GM21723 (cell line): ENCODE measurements around the gene ADAMTS13.

Source experiments
- ATAC-seq: cut with Tn5 transposase; IDR thresholded peaks from one replicate; pipeline ENCODE4 v1.9.1; 2021; ENCODE audit warnings: mild to moderate bottlenecking, moderate library complexity; ENCODE audit not compliant: unreplicated experiment

ADAMTS13 gene

DNA sequence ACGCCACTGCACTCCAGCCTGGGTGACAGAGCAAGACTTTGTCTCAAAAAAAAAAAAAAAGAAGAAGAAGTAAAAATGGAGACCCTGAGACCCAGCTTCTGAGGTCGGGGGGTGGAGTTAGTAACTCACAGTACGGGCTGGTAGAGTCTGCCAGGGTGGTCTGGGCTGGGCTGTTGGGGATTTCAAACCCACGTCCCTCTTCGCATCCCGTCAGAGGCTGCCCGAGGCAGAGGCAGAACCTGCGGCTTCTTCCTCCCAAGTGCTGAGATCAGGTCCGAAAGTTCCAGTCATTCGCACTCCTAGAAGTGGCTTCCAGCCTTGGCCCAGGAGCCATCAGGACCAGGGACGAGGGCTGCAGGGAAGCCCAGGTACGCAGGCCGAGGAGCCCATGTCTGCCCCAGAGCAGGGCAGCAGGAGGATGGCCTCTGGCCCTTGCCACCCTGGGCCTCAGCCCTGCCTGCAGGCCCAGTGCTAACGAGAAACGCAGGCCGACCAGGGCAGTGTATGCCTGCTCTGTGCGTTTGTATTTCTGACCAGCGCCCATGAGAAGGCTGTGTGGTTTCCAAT lies 66.6 kb downstream of the ADAMTS13 start:
- ATAC-seq = no peak

DNA sequence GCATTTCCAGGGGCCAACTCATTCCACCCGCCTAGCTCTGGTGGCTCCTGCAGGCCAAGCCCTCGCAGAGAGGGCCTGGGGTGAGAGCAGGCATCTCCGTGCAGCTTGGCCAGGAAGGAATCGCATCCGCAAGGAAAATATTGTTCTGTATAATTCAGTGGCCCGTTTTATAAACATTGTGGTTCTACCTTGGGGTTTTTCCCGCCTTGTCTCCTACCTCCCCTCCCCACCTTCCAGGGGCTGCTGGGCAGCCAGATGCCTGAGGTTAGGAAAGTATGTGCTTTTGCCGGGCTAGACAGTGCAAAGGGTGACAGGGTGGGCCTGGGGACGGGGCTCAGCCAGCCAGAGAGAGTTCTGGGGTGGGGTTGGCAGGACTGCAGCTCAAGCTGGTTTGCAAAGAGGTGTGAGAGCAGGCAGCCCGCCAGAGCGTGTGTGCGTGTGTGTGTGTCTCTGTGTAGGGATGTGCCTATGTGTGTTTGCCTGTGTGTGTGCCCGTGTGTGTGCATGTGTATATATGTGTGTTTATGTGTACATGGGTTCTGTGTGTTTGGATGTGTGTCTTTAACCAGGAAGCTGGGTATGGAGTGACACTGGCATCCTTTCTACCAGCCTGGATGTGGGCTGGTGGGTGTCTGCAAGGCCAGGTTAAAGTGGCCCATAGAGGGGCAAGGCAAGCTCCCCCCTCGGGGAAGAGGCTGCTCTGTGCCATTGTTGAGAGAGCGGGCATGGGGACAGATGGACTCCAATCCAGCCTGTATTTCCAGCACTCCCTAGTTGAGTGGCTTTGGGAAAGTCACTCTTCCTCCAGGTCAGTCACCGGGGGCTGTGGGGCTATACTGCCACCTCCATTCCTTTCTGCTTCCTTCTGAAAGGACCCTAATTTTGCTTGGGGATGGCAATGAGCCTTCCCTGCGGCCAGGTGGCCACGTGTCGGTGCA lies 67.4 kb downstream of the ADAMTS13 start:
- ATAC-seq = no peak

DNA sequence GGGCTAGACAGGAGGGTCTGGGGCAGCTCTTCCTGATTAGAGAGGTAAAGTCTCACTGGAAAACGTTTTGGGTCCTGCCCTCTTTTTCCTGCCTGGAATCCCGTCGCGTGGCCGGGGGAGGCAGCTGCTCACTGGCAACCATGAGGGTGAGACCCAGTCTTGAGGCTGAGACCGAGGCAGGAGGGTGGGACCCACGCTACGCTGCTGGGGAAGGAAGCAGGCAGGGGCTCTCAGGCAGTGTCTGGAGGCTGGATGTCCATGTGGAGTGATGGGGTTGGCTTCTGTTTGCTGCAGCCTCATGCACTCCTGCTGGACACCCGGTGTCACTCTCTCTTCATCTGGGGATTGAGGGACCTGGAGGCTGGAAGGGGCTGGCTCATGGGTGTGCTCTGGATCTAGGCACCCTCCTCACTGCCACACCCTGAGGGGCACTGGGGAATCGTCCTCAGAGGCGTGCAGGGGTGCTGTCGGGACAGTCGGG lies 68.1 kb downstream of the ADAMTS13 start:
- ATAC-seq = no peak

DNA sequence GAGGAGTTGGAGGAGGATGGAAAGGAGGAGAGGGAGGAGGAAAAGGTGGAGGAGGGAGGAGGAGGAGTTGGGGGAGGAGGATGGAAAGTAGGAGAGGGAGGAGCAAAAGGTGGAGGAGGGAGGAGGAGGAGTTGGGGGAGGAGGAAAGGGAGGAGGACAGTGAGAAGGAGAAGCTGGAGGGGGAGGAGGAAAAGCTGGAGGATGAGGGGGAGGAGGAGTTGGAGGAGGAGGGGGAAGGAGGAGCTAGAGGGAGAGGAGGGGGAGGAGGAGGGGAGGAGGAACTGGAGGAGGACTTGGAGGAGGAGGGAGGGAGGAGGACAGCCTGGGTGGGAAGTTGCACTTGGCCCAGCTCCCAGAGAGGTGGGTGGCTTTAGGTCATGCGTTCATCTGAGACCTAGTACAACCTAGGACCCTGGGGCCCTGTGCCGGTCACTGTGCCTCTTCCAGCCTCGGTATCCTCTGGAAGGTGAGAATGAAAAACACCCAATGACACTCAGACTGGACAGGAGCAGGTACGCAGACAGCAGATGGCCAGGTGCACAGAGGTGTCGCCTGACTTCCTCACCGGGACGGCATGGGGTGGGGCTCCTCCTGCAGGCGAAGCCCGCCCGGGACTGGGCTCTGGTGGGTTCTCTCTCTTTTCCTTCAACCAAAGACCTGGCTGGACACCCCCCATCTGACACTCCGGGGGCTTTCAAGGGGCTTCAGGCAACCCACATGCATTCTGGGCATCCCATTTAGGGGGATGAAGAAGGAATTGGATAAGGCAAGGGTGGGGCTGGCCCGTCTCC lies 68.9 kb downstream of the ADAMTS13 start:
- ATAC-seq = no peak

DNA sequence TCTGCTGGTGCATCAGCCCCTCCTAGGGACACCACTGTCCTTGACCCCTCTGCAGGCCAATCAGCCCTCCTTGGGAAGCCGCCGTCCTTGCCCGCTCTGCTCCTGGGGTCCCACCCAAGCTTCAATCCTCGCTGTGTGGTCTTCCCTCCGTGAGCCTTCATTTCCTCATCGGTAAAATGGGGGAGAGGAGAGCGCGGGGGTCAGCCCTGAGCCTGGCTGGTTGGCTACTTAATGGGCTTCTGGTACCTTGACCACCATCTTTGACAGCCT lies 69.4 kb downstream of the ADAMTS13 start:
- ATAC-seq = no peak

DNA sequence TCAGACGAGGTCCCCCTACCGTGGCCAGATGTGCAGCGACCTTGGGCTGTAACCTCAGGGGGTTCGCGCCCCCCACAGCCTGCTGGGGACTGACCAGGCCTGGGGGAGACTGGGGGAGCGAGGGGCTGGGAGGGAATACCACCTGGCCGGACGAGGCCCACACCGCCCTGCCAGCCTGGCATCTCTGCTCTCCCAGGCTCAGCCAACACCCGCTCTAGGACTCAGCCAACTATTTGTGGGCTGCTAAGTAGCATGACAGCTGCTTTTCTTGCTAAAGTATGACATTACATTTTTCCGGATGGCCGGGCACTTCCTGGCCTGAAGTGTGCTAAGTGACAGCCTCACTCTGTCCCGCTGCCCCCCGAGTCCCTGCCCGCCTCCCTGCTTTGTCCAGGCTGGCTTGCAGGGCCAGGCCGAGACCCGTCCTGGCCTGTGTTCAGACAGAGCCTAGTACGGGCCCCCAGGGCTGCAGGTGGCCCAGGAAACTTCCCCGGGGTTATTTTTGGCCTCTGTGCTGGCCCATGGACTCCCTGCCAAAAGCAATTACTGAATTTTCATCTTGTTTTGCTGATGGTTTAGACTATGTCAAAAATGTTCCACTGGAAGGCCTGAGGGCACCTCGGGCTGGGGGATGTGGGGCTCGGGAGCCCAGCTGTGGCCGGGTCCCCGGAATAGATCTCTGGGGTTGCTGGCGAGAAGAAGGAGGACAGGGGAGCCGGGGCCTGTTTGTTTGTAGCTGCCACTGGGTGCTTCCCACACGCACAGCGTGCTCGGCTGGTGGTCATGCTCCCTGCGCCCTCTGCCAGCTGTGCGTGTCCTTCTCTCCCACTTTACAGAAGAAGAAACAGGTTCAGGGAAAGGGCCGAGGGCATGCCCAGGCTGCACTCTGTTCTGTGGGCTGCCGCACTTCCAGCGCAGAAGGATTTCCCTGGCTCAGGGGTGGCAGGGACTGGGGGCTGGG lies 70.2 kb downstream of the ADAMTS13 start:
- no peak for ATAC-seq

DNA sequence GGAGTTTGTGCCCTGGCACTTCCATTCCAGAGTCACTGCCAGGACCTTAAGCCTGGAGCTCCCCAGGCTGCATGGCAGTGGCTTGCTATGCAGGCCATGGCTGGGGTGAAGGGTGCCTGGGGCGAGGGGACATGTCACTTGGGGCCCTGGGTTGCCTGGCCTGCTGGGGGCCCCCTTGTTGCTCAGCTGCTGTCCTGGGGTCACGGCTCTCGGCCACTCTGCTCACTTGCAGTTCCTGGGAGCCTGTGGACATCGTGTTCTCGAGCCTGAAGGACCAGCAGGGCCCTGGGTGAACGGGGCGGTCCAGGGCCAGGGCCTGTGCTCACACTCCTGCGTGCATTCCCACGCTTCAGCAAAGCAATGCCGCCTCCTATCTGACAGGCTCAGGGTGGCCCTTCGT lies 71.3 kb downstream of the ADAMTS13 start:
- no peak for ATAC-seq

DNA sequence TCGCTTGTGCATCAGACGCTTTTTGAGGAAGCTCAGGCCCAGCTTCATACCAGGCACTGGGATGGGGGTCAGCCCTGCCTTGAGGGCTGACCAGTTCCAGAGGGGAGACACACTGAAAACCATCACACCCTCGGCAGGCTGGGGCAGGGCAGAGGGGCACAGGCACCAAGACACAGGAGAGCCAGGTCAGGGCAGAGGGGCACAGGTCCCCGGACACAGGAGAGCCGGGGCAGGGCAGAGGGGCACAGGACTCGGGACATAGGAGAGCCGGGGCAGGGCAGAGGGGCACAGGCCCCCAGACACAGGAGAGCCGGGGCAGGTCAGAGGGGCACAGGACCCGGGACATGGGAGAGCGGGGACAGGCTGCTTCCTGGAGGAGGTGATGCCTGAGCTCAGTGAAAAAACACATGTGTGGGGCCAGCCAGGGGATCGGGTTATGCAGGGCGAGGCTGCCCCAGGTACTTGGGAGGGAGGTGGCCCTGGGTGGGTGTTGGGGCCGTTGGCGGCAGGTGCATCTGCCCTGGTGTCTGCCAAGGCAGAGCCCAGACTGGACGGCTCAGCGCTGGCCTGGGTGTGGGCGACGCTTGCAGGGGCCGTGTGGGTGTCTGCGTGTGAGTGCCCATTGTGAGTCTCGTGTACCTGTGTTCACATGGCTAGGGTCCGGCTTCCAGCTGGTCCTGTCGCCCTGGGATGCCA lies 71.8 kb downstream of the ADAMTS13 start:
- no peak for ATAC-seq

DNA sequence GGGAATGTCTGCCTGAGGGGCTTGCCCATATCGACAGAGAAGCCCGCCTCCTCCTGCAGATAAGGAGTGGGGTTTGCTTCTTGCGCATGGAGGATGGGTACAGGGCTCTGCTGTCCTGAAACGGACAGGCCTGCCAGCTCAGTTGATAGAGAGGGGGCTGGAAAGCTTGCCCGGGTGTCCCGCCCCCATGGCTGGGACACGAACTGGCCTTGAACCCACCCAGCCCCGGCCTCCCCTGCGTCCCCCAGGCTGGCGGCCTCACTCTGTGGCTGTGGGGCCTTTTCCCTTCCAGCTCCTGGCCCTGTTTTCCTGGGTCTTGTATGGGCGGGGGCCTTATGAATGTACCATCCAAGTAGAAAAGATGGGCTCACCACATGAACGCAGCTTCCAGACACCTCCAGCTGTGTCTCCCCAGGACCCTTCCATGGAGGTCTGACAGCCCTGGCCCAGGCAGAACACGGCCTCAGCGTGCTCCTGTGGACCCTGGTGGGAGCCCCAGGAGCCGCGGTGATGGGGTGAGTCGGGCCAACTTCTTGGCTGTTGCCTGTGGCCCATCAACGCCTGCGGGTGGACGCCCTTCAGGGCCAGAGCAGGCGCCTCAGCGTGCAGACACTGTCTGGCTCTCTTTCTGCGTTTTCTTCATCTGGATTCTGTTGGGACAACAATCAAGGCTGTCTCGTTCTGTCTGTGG lies 72.6 kb downstream of the ADAMTS13 start:
- no peak for ATAC-seq

DNA sequence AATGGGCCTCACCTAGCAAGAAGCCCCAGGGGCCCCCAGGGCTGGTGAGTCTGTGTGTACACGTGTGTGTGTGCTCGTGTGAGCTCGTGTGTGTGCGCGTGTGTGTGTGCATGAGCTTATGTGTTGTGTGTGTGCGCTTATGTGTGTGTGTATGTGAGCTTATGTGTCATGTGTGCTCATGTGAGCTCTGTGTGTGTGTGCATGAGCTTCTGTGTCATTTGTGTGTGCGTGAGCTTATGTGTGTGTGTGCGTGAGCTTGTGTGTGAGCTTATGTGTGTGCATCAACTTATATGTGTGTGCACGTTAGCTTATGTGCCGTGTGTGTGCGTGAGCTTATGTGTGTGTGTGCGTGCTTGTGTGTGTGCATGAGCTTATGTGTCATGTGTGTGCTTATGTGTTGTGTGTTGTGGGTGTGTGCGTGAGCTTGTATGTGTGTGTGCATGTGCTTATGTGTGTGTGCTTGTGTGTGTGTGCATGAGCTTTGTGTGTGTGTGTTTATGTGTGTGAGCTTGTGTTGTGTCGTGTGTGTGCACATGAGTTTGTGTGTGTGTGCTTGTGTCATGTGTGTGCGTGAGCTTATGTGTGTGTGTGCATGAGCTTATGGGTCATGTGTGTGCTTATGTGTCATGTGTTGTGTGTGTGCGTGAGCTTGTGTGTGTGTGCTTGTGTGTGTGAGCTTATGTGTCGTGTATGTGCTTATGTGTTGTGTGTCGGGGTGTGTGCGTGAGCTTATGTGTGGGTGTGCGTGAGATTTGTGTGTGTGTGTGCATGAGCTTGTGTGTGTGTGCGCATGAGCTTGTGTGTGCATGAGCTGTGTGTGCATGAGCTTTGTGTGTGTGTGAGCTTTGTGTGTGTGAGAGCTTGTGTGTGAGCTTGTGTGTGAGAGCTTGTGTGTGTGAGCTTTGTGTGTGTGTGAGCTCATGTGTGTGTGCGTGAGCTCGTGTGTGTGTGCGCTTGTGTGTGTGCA lies 73.4 kb downstream of the ADAMTS13 start:
- no peak for ATAC-seq

DNA sequence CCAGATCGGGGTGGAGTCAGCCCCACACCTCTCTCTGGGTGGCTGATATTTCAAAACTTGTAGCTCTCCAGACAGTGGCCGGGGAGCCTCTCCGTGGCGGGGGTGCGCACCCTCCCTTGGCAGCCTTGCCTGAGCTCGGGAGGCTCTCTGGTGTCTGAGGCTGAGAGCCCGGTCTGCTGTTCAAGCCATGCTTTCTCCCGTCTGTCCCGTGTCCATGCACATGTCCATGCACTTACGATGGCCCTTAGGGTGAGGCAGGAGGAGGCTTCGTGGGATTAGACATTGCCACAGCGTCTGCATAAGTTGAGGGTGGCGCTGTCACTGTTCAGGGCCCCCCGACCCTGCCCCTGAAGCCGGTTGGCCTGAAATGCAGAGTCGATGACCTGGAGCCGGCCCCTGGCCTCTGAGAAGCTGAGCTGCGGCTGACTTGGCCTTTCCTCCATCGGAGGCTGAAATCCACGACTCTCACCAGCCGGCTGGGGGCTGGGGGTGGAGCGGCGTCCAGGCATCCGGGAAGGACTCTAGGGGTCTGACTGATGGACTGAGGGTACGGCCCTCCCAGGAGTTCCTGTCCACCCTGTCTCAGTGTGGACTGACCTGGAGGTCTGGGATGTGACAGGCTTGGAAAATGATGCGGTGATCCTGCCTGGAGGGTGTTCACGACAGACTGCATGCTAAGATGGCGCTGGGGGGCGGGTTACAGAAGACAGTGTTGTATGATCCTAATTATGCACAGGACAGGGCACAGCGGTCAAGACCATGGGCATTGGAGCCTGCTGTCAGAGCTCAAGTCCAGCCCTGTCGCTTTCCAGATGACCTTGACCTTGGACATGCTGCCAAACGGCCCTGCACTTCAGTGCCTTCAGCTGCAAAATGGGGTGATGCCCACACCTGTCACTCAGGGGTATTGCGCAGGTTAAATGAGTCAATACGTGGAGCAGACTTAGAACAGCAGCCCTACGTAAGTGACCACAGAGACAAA lies 75.0 kb downstream of the ADAMTS13 start:
- ATAC-seq = no peak

DNA sequence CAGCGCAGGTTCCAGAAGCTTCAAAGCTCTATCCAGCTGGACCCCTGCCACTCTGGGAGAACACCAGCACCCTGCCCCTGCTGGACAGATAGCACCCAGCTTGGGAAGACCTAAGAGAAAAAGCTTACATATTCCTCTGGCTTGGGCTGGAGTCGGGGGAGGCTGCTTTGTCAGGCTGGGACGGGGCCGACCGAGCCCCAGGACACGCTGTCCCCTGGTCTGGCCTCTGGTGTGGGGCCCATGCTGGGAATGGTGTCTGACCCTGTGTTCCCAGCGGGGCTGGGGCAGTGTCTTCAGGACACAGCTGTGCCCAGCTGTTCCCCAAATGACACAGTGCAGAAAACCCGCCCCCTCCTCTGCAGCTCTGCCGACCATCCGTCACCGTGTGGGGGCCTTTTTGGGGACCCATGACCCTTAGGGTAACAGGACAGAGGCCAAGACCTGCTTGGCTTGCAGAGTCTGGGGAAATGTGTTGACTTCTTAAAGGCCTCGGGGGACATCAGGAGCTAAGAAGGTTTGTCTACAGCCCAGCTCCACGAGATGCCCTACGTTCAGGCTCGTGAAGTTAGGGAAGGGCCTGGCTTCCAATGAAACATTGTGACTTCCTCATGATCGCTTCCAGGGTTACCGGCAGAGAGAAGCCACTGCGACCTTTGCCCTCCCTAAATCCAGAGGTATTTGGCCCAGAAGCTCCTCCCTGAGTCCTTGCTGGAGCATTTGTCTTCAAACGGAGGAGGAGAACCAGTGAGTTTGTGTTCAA lies 77.1 kb downstream of the ADAMTS13 start:
- ATAC-seq = no peak

DNA sequence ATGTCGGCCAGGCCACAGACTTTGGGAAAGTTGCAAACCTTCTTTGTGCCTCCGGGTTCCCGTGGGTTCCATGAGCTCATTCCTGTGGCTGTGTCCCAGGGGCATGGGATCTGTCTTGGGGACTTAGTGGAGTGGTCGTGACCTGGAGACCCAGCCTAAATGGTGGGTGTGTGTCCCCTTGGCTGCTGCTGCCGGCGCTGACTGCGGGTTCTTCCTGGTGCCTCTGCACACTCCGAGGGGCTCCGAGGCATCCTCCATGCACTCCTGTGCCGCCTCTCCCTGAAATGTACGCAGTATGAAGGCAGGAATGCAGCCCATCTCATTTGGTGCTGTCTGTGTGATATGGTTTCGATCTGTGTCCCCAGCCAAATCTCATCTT lies 77.7 kb downstream of the ADAMTS13 start:
- no peak for ATAC-seq

DNA sequence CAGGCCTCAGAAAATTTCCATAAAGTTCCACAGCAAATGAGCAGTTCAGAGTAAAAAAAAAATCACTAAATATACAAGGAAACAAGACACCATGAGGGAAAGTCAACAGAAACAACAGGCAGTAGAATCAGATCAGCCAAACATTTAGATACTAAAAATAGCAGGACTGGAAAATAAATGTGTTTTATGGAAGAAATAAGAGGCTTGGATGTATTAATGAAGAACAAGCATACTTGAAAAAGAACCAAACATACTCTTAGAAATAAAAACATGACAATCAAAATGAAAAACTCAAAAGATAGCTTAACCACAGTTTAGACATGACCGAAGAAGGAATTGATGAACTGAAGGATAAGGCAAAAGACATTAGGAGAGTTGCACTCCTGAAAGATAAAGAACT lies 79.9 kb downstream of the ADAMTS13 start:
- ATAC-seq = no peak

DNA sequence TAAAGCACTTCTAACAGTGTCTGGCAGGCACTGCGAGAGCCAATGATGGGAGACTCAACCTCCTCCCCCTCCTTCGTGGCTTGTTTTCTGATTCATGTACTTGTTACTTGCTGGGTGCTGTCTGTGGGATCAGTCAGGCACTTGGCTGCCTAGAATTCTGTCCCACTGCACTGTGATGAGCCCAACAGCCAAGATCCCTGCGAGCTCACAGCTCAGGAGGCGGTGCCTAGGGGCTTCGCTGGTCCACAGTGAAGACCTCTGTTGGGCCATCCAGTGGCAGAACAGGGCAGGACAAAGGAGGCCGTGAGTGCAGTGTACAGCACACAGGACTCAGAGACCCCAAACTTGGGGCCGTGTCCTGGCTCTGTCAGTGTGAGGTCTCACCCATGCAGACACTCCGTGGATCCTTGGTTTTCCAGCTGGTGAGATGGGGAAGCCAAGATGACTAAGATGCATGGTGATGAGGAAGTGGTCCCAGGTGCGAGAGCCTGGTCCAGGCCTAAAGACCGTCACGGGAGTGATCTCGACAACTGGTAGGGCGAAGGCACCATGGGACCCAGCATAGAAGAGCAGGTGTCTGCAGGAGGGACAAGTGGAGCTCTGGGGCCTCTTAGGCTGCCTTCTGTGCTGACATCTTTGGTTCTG lies 83.1 kb downstream of the ADAMTS13 start:
- no peak for ATAC-seq
